GM12864 (cell line): ENCODE measurements around the gene DCP1A.

Experiments used
- DNase-seq: peaks from one replicate; pipeline ENCODE4 v3.0.0-alpha.2; 2011; ENCODE audit warnings: low read depth
- H3K4me3 ChIP-seq: 2 replicates; pipeline ENCODE4 v1.5.1; 2011; ENCODE audit warnings: mild to moderate bottlenecking, low read depth, low read length, control low read depth
- CTCF ChIP-seq: IDR thresholded peaks from 2 replicates; pipeline ENCODE4 v1.5.1; 2011; ENCODE audit warnings: low read depth, mild to moderate bottlenecking, moderate library complexity, low read length, control low read depth, inconsistent platforms; ENCODE audit errors: missing control alignments

The DCP1A gene

DNA sequence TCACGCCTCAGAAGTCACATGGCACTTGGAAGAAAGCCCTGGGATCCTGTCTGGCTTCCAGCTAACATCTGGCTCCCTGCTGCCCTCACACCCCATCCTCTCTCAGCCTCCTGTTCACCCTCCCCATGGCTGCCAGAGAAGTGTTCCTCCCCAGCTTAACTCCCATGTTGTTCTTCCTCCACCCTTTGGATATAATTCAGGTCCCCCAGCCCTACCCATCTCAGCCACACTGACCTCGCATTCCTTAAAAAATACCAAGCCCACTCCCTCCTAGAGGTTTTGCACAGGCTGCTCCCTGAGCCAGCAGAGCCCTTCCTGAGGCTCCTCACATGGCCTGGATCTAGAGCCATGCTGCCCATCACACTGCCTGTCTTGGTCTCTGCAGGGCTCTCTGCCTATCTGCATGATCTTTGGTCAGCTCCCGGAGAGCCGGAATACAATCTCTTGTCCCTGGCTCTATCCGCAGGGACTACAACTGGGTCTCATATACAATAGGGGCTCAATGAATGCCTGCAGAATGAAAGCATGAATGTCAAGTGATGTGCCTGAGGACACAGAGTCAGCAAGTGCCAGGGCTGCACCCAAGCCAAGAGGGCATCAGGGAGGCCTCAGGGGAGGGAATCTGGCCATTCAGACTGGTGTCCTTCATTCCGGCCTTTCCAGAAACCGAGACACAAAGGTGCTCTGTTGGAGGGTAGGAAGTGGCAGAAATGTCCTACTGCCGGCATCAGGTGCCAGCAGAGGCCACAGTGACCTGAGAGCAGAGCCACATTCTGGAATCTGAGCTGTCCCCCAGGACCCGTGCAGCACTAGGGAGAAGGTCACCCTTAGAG, 87.7 kb downstream of the DCP1A start:
- no peak for TF ChIP-seq CTCF
- no peak overlapping the region for H3K4me3 ChIP-seq
- no peak for DNase-seq

- H3K4me3 ChIP-seq: no peak overlapping the region
- no peak for DNase-seq
- TF ChIP-seq CTCF: no peak
These were observed 88.5 kb downstream of the DCP1A start for GRCh38 chr3:53258600-53259426.

DNA sequence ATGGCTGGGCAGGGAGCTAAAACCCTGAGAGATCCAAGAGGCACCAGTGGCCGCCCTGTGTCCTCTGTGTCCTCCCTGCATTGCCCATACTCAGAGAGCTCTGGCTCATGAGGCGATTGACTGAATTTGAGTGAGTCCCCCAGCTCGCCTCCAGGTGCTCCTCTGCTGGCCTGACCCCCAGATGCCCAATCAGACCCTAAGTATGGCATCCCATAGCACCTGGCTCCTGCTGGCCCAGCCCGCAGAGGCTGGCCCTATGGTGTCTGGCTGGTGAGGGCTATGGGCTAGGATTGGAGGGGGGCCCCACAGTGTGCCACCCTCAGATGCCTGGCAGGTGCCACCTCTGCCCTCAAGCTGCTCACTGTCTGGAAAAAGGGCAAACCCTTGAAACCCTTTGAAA, 89.9 kb downstream of the DCP1A start:
- H3K4me3 ChIP-seq: no peak overlapping the region
- no peak for TF ChIP-seq CTCF
- no peak for DNase-seq

GRCh38 chr3:53256704-53257055, 90.7 kb downstream of the DCP1A start:
- no peak for DNase-seq
- TF ChIP-seq CTCF: no peak
- no peak overlapping the region for H3K4me3 ChIP-seq

DNA sequence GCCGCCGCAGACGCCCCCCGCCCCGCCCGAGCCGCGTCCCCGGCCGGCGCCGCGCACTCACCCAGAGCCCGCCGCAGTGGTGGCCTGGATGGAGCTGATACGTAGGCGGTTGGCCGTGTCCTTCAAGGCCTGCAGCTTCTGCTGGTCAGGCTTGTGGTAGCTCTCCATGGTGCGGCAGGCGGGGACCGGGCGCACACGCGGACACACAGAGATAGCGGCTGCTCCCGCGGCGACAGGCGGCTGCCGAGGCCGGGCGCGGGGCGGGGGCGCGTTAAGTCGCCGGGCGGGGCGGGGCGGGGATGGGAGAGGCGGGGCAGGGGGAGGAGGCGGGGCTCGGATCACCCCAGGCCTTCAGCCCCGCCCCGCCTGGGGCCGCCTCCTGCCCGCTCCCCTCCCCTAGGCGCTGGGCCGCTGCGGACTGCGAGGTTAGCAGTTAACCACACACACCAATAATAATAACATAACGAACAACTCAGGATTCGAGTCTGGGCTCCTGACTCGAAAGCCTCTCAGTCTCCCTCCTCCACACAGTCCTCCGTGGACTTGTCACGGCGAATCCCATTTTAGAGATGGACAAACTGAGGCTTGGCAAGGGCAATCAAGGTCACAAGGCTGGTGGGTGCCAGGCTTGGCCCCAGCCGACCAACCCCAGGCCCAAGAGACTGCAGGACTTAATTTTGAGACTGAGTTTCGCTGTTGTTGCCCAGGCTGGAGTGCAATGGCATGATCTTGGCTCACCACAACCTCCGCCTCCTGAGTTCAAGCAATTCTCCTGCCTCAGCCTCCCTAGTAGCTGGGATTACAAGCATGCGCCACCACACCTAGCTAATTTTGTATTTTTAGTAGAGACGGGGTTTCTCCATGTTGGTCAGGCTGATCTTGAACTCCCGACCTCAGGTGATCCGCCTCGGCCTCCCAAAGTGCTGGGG, 91.3 kb downstream of the DCP1A start, which contains the start of gene TKT:
Gene TKT, minus strand, starts transcription at position 248 of the 929 bp plus-strand sequence. Its CDS starts 80 bp downstream, at position 168.
- peak within 1 kb of the TSS; percentile 92 for H3K4me3 ChIP-seq
- no peak for TF ChIP-seq CTCF
- DNase-seq: peak; percentile 41

GRCh38 chr3:53255423-53255774, 91.9 kb downstream of the DCP1A start:
- TF ChIP-seq CTCF: no peak
- no peak for DNase-seq

More at GRCh38 chr3:53255423-53255774, 91.9 kb downstream of the DCP1A start:
- H3K4me3 ChIP-seq: peak overlapping the region; percentile 92
